IgD-negative memory B cell (primary cell): ENCODE data around the gene NKRF. TPM values are rescaled to one million over a fixed set of nuclear protein-coding genes. Genes with fewer than 3 reads are reported as not detected.

Experiments
- H3K27ac Mint-ChIP-seq, 3 donors: one replicate each; pipeline ENCODE4 v1.8.0; 2020 to 2022; ENCODE audit warnings: mild to moderate bottlenecking in 3 of 3, mixed read lengths in 3 of 3, moderate library complexity in 1 of 3
- H3K27me3 Mint-ChIP-seq: one replicate; pipeline ENCODE4 v1.8.0; 2021; ENCODE audit warnings: mixed read lengths
- H3K36me3 Mint-ChIP-seq: one replicate; pipeline ENCODE4 v1.8.0; 2020; ENCODE audit warnings: mild to moderate bottlenecking, mixed read lengths
- H3K4me1 Mint-ChIP-seq, 3 donors: one replicate each; pipeline ENCODE4 v1.8.0; 2020 to 2022; ENCODE audit warnings: mixed read lengths in 3 of 3, mild to moderate bottlenecking in 1 of 3
- H3K4me3 Mint-ChIP-seq, 4 donors: one replicate each; pipeline ENCODE4 v1.8.0; 2020 to 2022; ENCODE audit warnings: mild to moderate bottlenecking in 4 of 4, mixed read lengths in 4 of 4, moderate library complexity in 3 of 4
- H3K9me3 Mint-ChIP-seq, 3 donors: one replicate each; pipeline ENCODE4 v1.8.0; 2020 to 2021; ENCODE audit warnings: mixed read lengths in 3 of 3, mild to moderate bottlenecking in 1 of 3
- polyA plus RNA-seq: library from polyadenylated mRNA; unstranded; fragments of 300-500 nt; fragmentation: Illumina TruSeq; gene quantifications from one replicate; pipeline ENCODE4 v1.2.3, GENCODE V29; 2021

Gene NKRF
- polyA plus RNA-seq, 1 donor from 2014 or later: 7.1 TPM

DNA sequence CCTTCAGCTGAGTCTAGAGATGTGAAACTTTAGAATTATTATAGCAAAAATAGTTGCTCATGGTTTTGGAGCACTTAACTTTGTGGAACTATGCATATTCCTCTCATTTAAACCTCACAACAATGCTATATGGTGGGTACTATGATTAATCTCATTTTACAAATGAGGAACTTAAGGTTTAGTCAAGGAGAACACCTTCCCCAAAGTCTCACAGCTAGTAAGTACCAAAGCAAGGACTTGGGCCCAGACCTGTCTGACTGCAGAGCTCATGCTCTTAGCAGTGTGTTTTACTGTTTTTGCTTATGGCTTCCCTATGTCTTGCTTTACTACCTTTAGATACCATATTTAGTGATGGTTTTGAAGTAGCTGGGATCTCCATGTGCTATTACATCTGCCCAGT is 26.8 kb downstream of the NKRF start:
- peak overlapping the region in 2 of 3 donors; percentile 63 to 69 for H3K27ac Mint-ChIP-seq
- H3K4me1 Mint-ChIP-seq: peaks cover 19 to 34% (median 23%) of the 10 kb centered on the region in 3 donors
- H3K36me3 Mint-ChIP-seq: peaks cover 1% of the 10 kb centered on the region
- H3K9me3 Mint-ChIP-seq: no peaks in the 10 kb centered on the region
- no peaks in the 10 kb centered on the region for H3K27me3 Mint-ChIP-seq
- H3K4me3 Mint-ChIP-seq: peak overlapping the region in 2 of 4 donors; percentile 43 to 70

DNA sequence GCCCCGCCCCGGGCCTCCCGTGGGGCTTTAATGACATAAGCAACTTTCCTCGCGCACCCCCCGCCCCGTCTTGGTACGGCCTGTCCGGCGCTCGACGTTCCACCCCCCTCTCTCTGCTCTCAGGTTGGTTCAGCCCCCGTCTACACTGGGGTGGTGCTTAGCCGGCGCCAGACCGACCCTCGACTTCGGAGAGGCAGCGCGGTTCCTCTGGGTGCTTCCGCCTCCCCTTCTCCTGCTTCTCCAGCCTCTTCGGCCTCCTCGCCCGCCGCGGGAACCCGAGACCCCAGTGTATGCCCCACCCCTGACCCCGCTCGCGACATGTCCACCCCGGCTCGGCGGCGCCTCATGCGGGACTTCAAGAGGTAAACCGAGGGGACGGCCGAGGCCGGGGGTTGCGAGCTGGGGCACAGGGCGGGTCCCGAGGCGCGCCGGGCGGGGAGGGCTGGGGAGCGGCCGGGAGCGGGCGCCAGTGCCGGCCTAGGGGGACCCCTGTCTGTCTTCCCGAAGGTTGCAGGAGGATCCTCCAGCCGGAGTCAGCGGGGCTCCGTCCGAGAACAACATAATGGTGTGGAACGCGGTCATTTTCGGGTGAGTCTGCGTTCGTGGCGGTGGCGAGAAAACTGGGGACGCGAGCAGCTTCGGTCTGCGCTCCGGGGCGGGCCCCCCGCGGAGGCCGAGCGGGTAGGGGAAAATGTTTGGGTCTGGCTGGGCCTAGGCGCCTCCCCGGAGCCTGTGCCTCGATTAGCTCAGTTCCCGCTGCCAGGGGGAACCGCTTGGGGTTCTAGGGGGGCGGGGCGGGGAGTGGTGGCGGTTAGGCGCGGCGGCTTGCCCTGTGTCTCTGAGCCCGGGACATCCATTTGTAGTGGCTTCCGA is 31.6 kb downstream of the NKRF start, which contains the start of gene UBE2A:
TSS of gene UBE2A (plus strand) at position 170 of the 873 bp plus-strand sequence. CDS start at position 319, 149 bp downstream.
- H3K9me3 Mint-ChIP-seq: peaks cover 0 to 1% (median 0%) of the 10 kb centered on the region in 3 donors
- H3K27me3 Mint-ChIP-seq: peaks cover 6% of the 10 kb centered on the region
- peak within 1 kb of the TSS; percentile 86 to 96 (median 92) for H3K4me3 Mint-ChIP-seq
- H3K36me3 Mint-ChIP-seq: no peaks in the 10 kb centered on the region
- peaks cover 15 to 25% (median 22%) of the 10 kb centered on the region in 3 donors for H3K4me1 Mint-ChIP-seq
- H3K27ac Mint-ChIP-seq: peak within 1 kb of the TSS; percentile 88 to 92 (median 91)

DNA sequence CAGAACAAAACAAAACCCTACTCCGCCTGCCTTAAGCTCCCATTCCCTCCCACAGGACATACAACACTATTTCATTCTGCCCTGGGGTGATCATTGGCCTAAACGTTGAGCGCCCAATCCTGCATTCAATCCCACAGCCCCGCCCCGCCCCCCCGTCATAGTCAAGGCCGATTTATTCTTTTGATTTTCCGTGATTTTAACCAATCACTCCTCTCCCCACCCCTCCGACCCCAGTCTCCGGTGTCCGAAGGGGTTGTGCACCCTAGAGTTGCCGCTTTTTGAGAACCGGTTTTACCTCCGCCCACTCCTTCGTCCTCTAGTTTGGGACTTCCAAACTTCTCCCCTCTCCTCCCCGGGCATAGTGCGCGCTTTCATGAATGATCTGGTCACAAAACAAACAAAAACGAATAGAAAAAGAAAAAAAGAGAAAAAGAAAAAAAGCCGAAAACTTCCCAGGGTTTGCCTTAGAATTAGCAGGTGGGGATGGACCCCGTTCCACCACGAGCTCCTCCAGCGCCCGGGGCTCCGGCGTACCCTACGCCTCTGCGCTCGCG is 32.3 kb downstream of the NKRF start:
- H3K4me3 Mint-ChIP-seq: peak overlapping the region; percentile 86 to 96 (median 92)
- H3K27me3 Mint-ChIP-seq: peaks cover 6% of the 10 kb centered on the region
- peaks cover 0 to 1% (median 0%) of the 10 kb centered on the region in 3 donors for H3K9me3 Mint-ChIP-seq
- peaks cover 10 to 19% (median 15%) of the 10 kb centered on the region in 3 donors for H3K4me1 Mint-ChIP-seq
- no peaks in the 10 kb centered on the region for H3K36me3 Mint-ChIP-seq
- H3K27ac Mint-ChIP-seq: peak overlapping the region; percentile 83 to 92 (median 88)

DNA sequence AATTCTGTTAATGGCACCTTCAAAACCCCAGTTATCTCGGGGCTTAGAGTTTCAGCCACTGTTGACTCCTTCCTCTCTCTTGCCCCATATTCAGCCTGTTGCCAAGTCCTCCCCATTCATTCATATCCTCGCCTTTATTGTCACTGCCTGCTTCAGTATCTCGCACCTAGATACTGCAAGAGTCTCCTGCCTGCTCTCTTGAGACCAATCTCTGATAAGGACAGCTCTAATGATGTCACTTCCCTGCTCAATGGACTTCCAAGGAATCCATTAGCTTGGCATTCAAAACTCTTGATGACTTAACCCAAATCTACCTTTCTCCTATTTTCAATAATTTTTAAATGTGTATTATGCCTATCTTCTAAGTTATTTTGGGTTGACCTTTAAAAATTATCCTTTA is 33.0 kb downstream of the NKRF start:
- peak overlapping the region; percentile 86 to 96 (median 92) for H3K4me3 Mint-ChIP-seq
- peaks cover 7 to 14% (median 12%) of the 10 kb centered on the region in 3 donors for H3K4me1 Mint-ChIP-seq
- peaks cover 0 to 1% (median 0%) of the 10 kb centered on the region in 3 donors for H3K9me3 Mint-ChIP-seq
- peaks cover 6% of the 10 kb centered on the region for H3K27me3 Mint-ChIP-seq
- peak overlapping the region in 1 of 3 donors; percentile 80 for H3K27ac Mint-ChIP-seq
- no peaks in the 10 kb centered on the region for H3K36me3 Mint-ChIP-seq

DNA sequence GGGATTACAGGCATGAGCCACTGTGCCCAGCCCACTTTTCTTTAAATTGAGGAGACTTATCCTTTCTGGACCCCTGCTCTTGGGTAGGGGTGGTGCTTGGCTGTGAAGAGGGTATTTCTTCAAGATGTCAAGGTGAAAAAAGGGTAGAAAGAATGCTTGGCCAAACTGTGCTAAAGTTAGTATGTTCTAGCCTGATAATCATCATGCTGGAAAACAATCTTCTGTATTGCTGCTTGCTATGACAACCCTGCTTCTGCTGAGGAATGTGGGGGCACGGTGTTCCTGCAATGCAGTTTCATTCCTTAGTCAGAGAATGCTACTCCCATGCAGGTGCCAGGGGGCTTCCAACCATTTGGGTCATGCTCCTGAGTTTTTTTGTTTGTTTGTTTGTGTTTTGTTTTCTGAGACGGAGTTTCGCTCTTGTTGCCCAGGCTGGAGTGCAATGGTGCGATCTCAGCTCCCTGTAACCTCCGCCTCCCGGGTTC is 35.8 kb downstream of the NKRF start:
- H3K9me3 Mint-ChIP-seq: peaks cover 0 to 1% (median 0%) of the 10 kb centered on the region in 3 donors

GRCh38 chrX:119565107-119565663 is 41.0 kb downstream of the NKRF start, which contains the start of gene STEEP1:
TSS of gene STEEP1 (minus strand) at chrX:119565409. CDS start at chrX:119565355, 54 bp downstream.
- H3K27me3 Mint-ChIP-seq: peaks cover 1% of the 10 kb centered on the region
- H3K27ac Mint-ChIP-seq: peak within 1 kb of the TSS; percentile 75 to 95 (median 85)
- H3K4me1 Mint-ChIP-seq: peaks cover 8 to 13% (median 9%) of the 10 kb centered on the region in 3 donors
- peaks cover 0 to 3% (median 0%) of the 10 kb centered on the region in 3 donors for H3K9me3 Mint-ChIP-seq
- no peaks in the 10 kb centered on the region for H3K36me3 Mint-ChIP-seq
- peak within 1 kb of the TSS; percentile 86 to 96 (median 92) for H3K4me3 Mint-ChIP-seq

More for the DNA sequence above, 35.8 kb downstream of the NKRF start:
- Mint-ChIP-seq H3K27me3 (peaks cover 8% of the 10 kb centered on the region), H3K27ac (peak overlapping the region in 2 of 3 donors; percentile 10 to 39), H3K4me1 (peaks cover 0 to 9% (median 3%) of the 10 kb centered on the region in 3 donors), H3K36me3 (no peaks in the 10 kb centered on the region), H3K4me3 (no peak overlapping the region)

- Mint-ChIP-seq H3K27me3 (no peaks in the 10 kb centered on the region), H3K36me3 (peaks cover 2% of the 10 kb centered on the region), H3K27ac (no peak overlapping the region), H3K9me3 (peaks cover 0 to 2% (median 0%) of the 10 kb centered on the region in 3 donors), H3K4me3 (no peak overlapping the region), H3K4me1 (peaks cover 13 to 18% (median 17%) of the 10 kb centered on the region in 3 donors)
These were observed 53.7 kb downstream of the NKRF start for GRCh38 chrX:119552508-119552907.

GRCh38 chrX:119549327-119550016 is 56.8 kb downstream of the NKRF start:
- H3K4me3 Mint-ChIP-seq: peak overlapping the region; percentile 7 to 84 (median 42)
- no peaks in the 10 kb centered on the region for H3K9me3 Mint-ChIP-seq
- H3K4me1 Mint-ChIP-seq: peaks cover 11 to 18% (median 17%) of the 10 kb centered on the region in 3 donors
- peaks cover 1% of the 10 kb centered on the region for H3K36me3 Mint-ChIP-seq
- peak overlapping the region; percentile 5 to 75 (median 25) for H3K27ac Mint-ChIP-seq
- no peaks in the 10 kb centered on the region for H3K27me3 Mint-ChIP-seq

DNA sequence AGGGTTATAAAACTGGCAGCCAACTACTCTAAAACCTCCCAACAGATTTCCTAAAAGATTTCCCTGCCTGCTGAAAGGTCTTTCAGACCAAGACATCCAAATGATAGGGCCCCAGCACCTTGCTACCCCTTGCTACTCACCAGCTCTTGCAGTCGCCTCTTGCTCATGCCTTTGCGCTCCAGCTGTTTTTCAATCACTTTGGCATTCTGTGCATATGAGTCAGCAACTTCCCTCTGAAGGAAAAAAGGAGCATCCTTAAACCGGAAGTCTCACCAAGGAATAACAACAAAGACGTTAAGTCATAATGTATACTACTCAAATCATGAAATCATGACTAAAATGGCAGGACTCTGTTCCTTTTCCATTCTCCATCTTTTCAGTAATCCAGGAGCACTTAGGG is 65.0 kb downstream of the NKRF start:
- Mint-ChIP-seq H3K36me3 (peaks cover 2% of the 10 kb centered on the region), H3K4me3 (no peak overlapping the region), H3K9me3 (no peaks in the 10 kb centered on the region), H3K27ac (peak overlapping the region in 1 of 3 donors; percentile 8), H3K27me3 (no peaks in the 10 kb centered on the region), H3K4me1 (peaks cover 0 to 2% (median 2%) of the 10 kb centered on the region in 3 donors)

GRCh38 chrX:119539872-119540271 is 66.4 kb downstream of the NKRF start:
- Mint-ChIP-seq H3K27ac (no peak overlapping the region), H3K9me3 (no peaks in the 10 kb centered on the region), H3K4me1 (peaks cover 0 to 2% (median 2%) of the 10 kb centered on the region in 3 donors), H3K36me3 (peaks cover 2% of the 10 kb centered on the region), H3K27me3 (no peaks in the 10 kb centered on the region), H3K4me3 (no peak overlapping the region)

Other genes starting within 250 kb of the NKRF start
- gene SLC25A43, start 207.1 kb downstream of the NKRF start, polyA plus RNA-seq: 12.5 TPM
- gene SLC25A5, start 138.0 kb downstream of the NKRF start, polyA plus RNA-seq: 298 TPM
- gene STEEP1, start 41.0 kb downstream of the NKRF start, polyA plus RNA-seq: 24.0 TPM
- 65.2 TPM for gene UBE2A, start 31.9 kb downstream of the NKRF start, polyA plus RNA-seq
- 241 TPM for gene SEPTIN6, start 86.7 kb upstream of the NKRF start, polyA plus RNA-seq
- 36.1 TPM for gene SOWAHD, start 152.2 kb upstream of the NKRF start, polyA plus RNA-seq
- gene RPL39, start 185.2 kb upstream of the NKRF start, polyA plus RNA-seq: 4,549 TPM
- 12.4 TPM for gene UPF3B, start 246.5 kb upstream of the NKRF start, polyA plus RNA-seq